Esophagus muscularis mucosa (tissue), 3 donors: ENCODE data around the gene IQCK.

Source experiments
- POLR2AphosphoS5 ChIP-seq, 2 donors: sonication (generic); formaldehyde crosslinking; IDR thresholded peaks; one replicate each; pipeline ENCODE4 v1.6.1; 2017; ENCODE audit warnings: antibody characterized with exemption in 2 of 2
- TF ChIP-seq, protein P1 (sequence below), 3 experiments: fragments of 200-600 bp in 2 of 3; fragments of 450-650 bp in 1 of 3; sonication (generic) in 2 of 3; IDR thresholded peaks; one replicate each; pipeline ENCODE4 v1.5.1; 2017 to 2019; ENCODE audit warnings: antibody characterized with exemption in 3 of 3, mild to moderate bottlenecking in 2 of 3, moderate library complexity in 1 of 3

DNA sequence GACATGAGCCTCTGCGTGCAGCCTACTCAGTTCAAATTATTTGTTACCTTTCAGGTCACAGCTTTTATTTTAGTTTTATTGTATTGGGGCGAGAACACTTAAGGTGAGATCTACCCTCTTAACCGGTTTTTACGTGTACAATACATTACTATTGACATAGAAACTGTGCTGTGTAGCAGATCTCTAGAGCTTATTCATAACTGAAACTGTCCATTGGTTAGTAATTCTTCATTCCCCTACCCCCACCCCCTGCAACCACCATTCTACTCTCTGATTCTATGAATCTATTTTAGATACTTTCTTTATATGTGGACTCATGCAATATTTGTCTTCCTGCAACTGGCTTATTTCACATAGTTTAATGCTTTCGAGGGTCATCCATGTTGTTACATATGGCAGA, 43.6 kb upstream of the IQCK start:
- no peak for TF ChIP-seq POLR2AphosphoS5 (IDR thresholded peaks at IDR 0.05)
- TF ChIP-seq, protein P1, sequence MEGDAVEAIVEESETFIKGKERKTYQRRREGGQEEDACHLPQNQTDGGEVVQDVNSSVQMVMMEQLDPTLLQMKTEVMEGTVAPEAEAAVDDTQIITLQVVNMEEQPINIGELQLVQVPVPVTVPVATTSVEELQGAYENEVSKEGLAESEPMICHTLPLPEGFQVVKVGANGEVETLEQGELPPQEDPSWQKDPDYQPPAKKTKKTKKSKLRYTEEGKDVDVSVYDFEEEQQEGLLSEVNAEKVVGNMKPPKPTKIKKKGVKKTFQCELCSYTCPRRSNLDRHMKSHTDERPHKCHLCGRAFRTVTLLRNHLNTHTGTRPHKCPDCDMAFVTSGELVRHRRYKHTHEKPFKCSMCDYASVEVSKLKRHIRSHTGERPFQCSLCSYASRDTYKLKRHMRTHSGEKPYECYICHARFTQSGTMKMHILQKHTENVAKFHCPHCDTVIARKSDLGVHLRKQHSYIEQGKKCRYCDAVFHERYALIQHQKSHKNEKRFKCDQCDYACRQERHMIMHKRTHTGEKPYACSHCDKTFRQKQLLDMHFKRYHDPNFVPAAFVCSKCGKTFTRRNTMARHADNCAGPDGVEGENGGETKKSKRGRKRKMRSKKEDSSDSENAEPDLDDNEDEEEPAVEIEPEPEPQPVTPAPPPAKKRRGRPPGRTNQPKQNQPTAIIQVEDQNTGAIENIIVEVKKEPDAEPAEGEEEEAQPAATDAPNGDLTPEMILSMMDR (IDR thresholded peaks at IDR 0.05): no peak
